Memory B cell (primary cell): ENCODE measurements around the gene ST14.
"Not testable (repeated sequence)": the region's sequence is repeated elsewhere in the genome, so short reads cannot be mapped to it uniquely, and the experiment has no call there.

Experiments
- ATAC-seq: fragments of 150-1000 bp; cut with Tn5 transposase; 2 replicates; pipeline ENCODE4 v1.10.0; 2021; ENCODE audit warnings: low read depth, mild to moderate bottlenecking, moderate library complexity
- DNase-seq, 2 donors: peaks; one replicate each; pipeline ENCODE4 v3.0.0; 2022; ENCODE audit warnings: low spot score in 2 of 2
- H3K27ac Mint-ChIP-seq: one replicate; pipeline ENCODE4 v1.8.0; 2022; ENCODE audit warnings: mild to moderate bottlenecking, moderate library complexity, mixed read lengths
- H3K27me3 Mint-ChIP-seq: one replicate; pipeline ENCODE4 v1.8.0; 2022; ENCODE audit warnings: mixed read lengths
- H3K36me3 Mint-ChIP-seq: one replicate; pipeline ENCODE4 v1.8.0; 2022; ENCODE audit warnings: mild to moderate bottlenecking, mixed read lengths
- H3K4me1 Mint-ChIP-seq: one replicate; pipeline ENCODE4 v1.8.0; 2022; ENCODE audit warnings: mixed read lengths
- H3K4me3 Mint-ChIP-seq: one replicate; pipeline ENCODE4 v1.8.0; 2022; ENCODE audit warnings: mild to moderate bottlenecking, moderate library complexity, mixed read lengths
- H3K9me3 Mint-ChIP-seq: one replicate; pipeline ENCODE4 v1.8.0; 2022; ENCODE audit warnings: mixed read lengths

The ST14 gene

DNA sequence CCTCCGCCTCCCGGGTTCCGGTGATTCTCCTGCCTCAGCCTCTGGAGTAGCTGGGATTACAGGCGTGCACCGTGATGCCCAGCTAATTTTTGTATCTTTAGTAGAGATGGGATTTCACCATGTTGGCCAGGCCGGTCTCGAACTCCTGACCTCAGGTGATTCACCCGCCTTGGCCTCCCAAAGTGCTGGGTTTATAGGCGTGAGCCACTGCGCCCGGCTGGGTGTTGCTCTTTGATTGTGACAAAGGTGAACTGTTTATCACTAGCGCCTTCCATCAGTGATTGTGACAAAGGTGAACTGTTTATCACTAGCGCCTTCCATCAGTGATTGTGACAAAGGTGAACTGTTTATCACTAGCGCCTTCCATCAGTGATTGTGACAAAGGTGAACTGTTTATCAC, 34.0 kb downstream of the ST14 start:
- H3K27me3 Mint-ChIP-seq, H3K4me3 Mint-ChIP-seq, H3K27ac Mint-ChIP-seq, DNase-seq, H3K4me1 Mint-ChIP-seq, ATAC-seq, H3K9me3 Mint-ChIP-seq: not testable (repeated sequence)
- peaks cover 16% of the 10 kb centered on the region for H3K36me3 Mint-ChIP-seq

DNA sequence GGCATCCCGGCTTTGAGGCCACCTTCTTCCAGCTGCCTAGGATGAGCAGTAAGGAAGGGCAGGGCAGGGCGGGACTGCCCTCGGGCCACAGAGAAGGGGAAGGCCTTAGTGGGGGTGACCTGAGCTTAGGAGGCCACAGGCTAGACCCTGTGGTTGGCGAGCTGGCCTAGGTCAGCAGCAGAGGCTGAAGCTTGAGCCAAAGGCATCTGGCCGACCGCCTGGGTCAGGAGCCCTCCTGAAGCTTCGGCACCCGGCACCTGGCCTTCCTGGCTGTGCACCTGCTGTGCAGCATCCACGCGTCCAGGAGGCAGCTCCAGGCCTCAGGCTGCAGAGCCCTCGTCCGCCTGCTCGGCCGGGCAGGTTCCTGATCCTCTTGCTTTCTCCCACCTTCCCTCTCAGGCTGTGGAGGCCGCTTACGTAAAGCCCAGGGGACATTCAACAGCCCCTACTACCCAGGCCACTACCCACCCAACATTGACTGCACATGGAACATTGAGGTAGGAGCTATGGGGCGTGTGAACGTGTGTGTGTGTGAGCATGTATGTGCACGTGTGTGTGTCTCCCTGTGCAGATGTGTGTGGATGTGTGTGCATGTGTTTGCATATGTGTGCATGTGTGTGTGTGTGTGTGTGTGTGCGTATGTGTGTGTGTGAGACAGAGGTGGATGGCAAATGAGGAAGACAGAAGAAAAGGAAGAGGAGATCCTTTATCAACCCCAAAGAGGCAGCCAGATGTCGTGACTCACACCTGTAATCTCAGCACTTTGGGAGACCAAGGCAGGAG, 34.9 kb downstream of the ST14 start:
- ATAC-seq, result no peak
- Mint-ChIP-seq H3K27ac (peak overlapping the region; percentile 7), H3K4me3 (no peak overlapping the region), H3K36me3 (peaks cover 15% of the 10 kb centered on the region), H3K27me3 (no peaks in the 10 kb centered on the region), H3K4me1 (no peaks in the 10 kb centered on the region), H3K9me3 (no peaks in the 10 kb centered on the region)
- DNase-seq, result no peak

DNA sequence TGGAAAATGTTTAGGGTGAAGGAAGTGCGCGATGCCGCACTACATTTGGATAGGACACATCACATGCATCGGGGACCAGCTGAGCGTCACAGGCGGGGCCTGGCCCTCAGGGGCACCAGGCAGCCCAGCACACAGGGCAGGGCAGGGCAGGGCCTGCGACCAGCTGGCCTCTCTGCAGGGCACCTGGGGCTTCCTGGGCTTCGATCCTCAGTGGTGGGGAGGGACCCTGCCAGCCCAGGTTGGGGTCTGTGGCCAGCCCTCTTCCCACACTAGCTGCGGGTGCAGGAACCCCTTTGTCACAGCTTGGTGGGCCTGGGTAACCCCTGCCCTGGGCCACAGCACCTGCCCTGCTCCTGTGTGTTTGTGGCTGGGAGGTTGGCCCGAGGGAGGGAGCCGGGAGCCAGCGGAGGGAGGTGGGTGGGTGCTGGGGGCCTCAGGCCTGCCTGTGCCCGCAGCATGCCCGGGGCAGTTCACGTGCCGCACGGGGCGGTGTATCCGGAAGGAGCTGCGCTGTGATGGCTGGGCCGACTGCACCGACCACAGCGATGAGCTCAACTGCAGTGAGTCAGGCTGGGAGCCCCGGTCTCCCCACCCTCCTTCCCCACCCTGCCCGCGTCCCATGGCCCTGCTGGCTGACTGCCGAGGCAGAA, 37.9 kb downstream of the ST14 start:
- H3K4me3 Mint-ChIP-seq, result no peak overlapping the region
- no peak for ATAC-seq
- peaks cover 31% of the 10 kb centered on the region for H3K36me3 Mint-ChIP-seq
- no peaks in the 10 kb centered on the region for H3K9me3 Mint-ChIP-seq
- peaks cover 12% of the 10 kb centered on the region for H3K4me1 Mint-ChIP-seq
- no peaks in the 10 kb centered on the region for H3K27me3 Mint-ChIP-seq
- no peak overlapping the region for H3K27ac Mint-ChIP-seq
- DNase-seq, result no peak

GRCh38 chr11:130198292-130198691, 38.7 kb downstream of the ST14 start:
- H3K4me1 Mint-ChIP-seq, result peaks cover 20% of the 10 kb centered on the region
- H3K36me3 Mint-ChIP-seq, result peaks cover 31% of the 10 kb centered on the region
- no peak overlapping the region for H3K27ac Mint-ChIP-seq
- no peaks in the 10 kb centered on the region for H3K9me3 Mint-ChIP-seq
- H3K27me3 Mint-ChIP-seq, result no peaks in the 10 kb centered on the region
- DNase-seq (no peak), ATAC-seq (no peak)
- H3K4me3 Mint-ChIP-seq, result no peak overlapping the region

DNA sequence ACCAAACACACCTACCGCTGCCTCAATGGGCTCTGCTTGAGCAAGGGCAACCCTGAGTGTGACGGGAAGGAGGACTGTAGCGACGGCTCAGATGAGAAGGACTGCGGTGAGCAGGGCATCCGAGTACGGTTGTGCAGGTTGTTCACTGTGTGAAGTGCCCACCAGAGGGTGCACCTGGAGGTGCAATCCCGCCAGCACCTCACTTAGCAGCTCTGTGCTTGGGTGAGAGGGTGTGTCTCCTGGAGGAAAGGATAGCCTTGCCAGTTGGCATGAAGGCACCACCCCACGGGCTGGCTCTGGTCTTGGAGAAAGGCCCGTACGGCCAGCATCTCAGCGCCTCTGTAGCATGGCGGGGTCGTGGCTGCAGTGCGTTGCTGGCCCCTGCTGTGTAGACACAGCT, 39.4 kb downstream of the ST14 start:
- ATAC-seq, result no peak
- no peaks in the 10 kb centered on the region for H3K27me3 Mint-ChIP-seq
- no peak for DNase-seq
- peaks cover 33% of the 10 kb centered on the region for H3K36me3 Mint-ChIP-seq
- H3K4me1 Mint-ChIP-seq, result peaks cover 23% of the 10 kb centered on the region
- H3K9me3 Mint-ChIP-seq, result no peaks in the 10 kb centered on the region
- H3K27ac Mint-ChIP-seq, result no peak overlapping the region
- no peak overlapping the region for H3K4me3 Mint-ChIP-seq

GRCh38 chr11:130199792-130200191, 40.2 kb downstream of the ST14 start:
- Mint-ChIP-seq H3K9me3 (no peaks in the 10 kb centered on the region), H3K4me1 (peaks cover 23% of the 10 kb centered on the region), H3K4me3 (no peak overlapping the region), H3K27me3 (no peaks in the 10 kb centered on the region), H3K27ac (no peak overlapping the region), H3K36me3 (peaks cover 32% of the 10 kb centered on the region)
- DNase-seq, result no peak
- ATAC-seq, result no peak

GRCh38 chr11:130201026-130201425, 41.4 kb downstream of the ST14 start:
- Mint-ChIP-seq H3K4me3 (no peak overlapping the region), H3K27ac (no peak overlapping the region), H3K27me3 (no peaks in the 10 kb centered on the region), H3K36me3 (peaks cover 35% of the 10 kb centered on the region), H3K4me1 (peaks cover 23% of the 10 kb centered on the region), H3K9me3 (no peaks in the 10 kb centered on the region)
- ATAC-seq (no peak), DNase-seq (no peak)

GRCh38 chr11:130202009-130202817, 42.6 kb downstream of the ST14 start:
- peak overlapping the region; percentile 32 for H3K27ac Mint-ChIP-seq
- H3K9me3 Mint-ChIP-seq, result no peaks in the 10 kb centered on the region
- ATAC-seq (peak; percentile 76), DNase-seq (no peak)
- H3K36me3 Mint-ChIP-seq, result peaks cover 34% of the 10 kb centered on the region
- H3K27me3 Mint-ChIP-seq, result no peaks in the 10 kb centered on the region
- H3K4me3 Mint-ChIP-seq, result no peak overlapping the region
- peaks cover 23% of the 10 kb centered on the region for H3K4me1 Mint-ChIP-seq

- H3K36me3 Mint-ChIP-seq, result peaks cover 33% of the 10 kb centered on the region
- peak overlapping the region; percentile 49 for H3K4me3 Mint-ChIP-seq
- peak overlapping the region; percentile 21 for H3K27ac Mint-ChIP-seq
- no peaks in the 10 kb centered on the region for H3K27me3 Mint-ChIP-seq
- no peak for DNase-seq
- ATAC-seq, result peak; percentile 66
- peaks cover 23% of the 10 kb centered on the region for H3K4me1 Mint-ChIP-seq
- no peaks in the 10 kb centered on the region for H3K9me3 Mint-ChIP-seq
These were observed 43.5 kb downstream of the ST14 start for GRCh38 chr11:130202818-130203689.

DNA sequence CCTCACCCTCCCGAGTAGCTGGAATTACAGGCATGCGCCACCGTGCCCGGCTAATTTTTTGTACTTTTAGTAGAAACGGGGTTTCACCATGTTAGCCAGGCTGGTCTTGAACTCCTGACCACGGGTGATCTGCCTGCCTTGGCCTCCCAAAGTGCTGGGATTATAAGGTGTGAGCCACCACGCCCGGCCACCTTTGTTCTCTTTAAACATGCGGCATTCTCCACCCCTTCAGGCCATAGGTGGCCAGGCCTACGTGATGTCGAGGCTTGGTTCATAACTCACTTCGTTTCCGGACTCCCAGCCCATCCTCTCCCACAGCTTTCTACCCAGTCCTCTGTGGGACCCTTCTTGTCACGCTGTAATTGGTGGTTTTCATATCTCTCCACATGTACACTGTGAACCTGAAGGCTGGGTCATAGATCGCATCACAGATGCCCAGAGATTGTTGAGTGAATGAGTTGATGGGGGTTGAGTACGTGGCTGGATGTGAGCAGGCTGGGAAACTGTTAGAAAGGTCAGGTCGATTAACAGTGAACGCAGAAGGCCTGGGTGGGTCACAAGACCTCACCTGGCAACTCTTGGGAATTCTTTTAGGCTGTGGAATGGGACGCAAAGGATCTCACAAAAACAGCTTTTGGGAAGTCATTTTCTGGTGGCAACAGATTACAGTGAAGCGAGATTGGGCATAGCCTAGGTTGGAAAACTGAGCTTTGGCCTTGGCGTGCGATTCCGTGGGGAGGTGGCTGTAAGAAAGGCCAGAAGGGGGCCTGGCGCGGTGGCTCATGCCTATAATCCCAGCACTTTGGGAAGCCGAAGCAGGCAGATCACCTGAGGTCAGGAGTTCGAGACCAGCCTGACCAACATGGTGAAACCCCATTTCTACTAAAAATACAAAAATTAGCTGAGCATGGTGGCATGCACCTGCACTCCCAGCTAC, 44.5 kb downstream of the ST14 start:
- ATAC-seq (no peak), DNase-seq (no peak)
- Mint-ChIP-seq H3K27ac (peak overlapping the region; percentile 46), H3K4me3 (peak overlapping the region; percentile 49), H3K4me1 (peaks cover 23% of the 10 kb centered on the region), H3K9me3 (no peaks in the 10 kb centered on the region), H3K36me3 (peaks cover 34% of the 10 kb centered on the region), H3K27me3 (no peaks in the 10 kb centered on the region)

- Mint-ChIP-seq H3K9me3 (no peaks in the 10 kb centered on the region), H3K36me3 (peaks cover 35% of the 10 kb centered on the region), H3K27ac (no peak overlapping the region), H3K27me3 (no peaks in the 10 kb centered on the region), H3K4me3 (no peak overlapping the region), H3K4me1 (peaks cover 23% of the 10 kb centered on the region)
- DNase-seq (no peak), ATAC-seq (no peak)
These were observed 45.1 kb downstream of the ST14 start for GRCh38 chr11:130204703-130205095.

DNA sequence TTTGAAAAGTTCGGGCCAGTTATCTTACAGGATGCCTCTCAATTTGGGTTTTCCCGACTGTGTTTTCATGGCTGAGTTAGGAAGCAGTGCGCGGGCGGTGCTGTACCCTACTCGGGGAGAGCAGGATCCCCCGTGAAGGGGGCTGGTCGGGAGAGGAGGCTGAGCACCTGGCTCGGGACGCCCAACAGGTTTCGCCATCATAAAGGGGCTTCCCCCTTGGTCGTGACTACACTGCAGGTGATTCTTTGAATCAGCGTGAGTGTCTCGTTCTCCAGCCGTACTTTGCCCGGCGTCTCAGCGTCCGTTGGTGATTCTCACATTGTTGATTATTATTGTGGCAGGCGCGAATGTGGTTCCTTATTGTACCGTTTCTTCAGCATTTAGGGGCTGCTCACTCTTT, 46.6 kb downstream of the ST14 start:
- H3K4me1 Mint-ChIP-seq, result peaks cover 20% of the 10 kb centered on the region
- no peak overlapping the region for H3K4me3 Mint-ChIP-seq
- no peak overlapping the region for H3K27ac Mint-ChIP-seq
- DNase-seq (no peak), ATAC-seq (no peak)
- H3K9me3 Mint-ChIP-seq, result no peaks in the 10 kb centered on the region
- H3K36me3 Mint-ChIP-seq, result peaks cover 26% of the 10 kb centered on the region
- H3K27me3 Mint-ChIP-seq, result no peaks in the 10 kb centered on the region
